SK-N-SH treated with all-trans-retinoic acid at 6 μM for 48 hours (cell line): Measurements from ENCODE around the gene BRD3.

Source experiments
- ATAC-seq: fragments of 200-7000 bp; cut with Tn5 transposase; 3 replicates; pipeline ENCODE4 v1.9.1; 2020; ENCODE audit warnings: mild to moderate bottlenecking, moderate library complexity
- ARNTL ChIP-seq: fragments of 450-650 bp; formaldehyde crosslinking; IDR thresholded peaks from 2 replicates; pipeline ENCODE4 v1.5.0; 2020; ENCODE audit warnings: low read depth, mild to moderate bottlenecking, moderate library complexity, borderline replicate concordance
- BACH2 ChIP-seq: fragments of 250-450 bp; sonication (Bioruptor Pico); IDR thresholded peaks from 2 replicates; pipeline ENCODE4 v1.9.0; 2021; ENCODE audit warnings: mild to moderate bottlenecking, borderline replicate concordance
- CSDC2 ChIP-seq: fragments of 250-450 bp; sonication (Bioruptor Pico); IDR thresholded peaks from 2 replicates; pipeline ENCODE4 v1.5.0; 2020; ENCODE audit warnings: mild to moderate bottlenecking, moderate library complexity
- CSRNP3 ChIP-seq: fragments of 250-450 bp; sonication (Bioruptor Pico); IDR thresholded peaks from 2 replicates; pipeline ENCODE4 v1.5.1; 2021; ENCODE audit warnings: mild to moderate bottlenecking, moderate library complexity
- ESRRG ChIP-seq: fragments of 250-450 bp; sonication (Bioruptor Pico); IDR thresholded peaks from 2 replicates; pipeline ENCODE4 v1.6.1; 2021; ENCODE audit warnings: mild to moderate bottlenecking
- GLIS3 ChIP-seq: fragments of 250-450 bp; sonication (Bioruptor Pico); IDR thresholded peaks from 2 replicates; pipeline ENCODE4 v1.5.0; 2020; ENCODE audit warnings: mild to moderate bottlenecking, moderate library complexity
- ISL1 ChIP-seq: fragments of 250-450 bp; sonication (Bioruptor Pico); IDR thresholded peaks from 2 replicates; pipeline ENCODE4 v2.1.2; 2022; ENCODE audit warnings: mild to moderate bottlenecking, moderate library complexity
- OSR1 ChIP-seq: fragments of 250-450 bp; sonication (Bioruptor Pico); IDR thresholded peaks from 2 replicates; pipeline ENCODE4 v1.8.0; 2022; ENCODE audit warnings: moderate library complexity, mild to moderate bottlenecking, inconsistent platforms
- PATZ1 ChIP-seq: fragments of 250-450 bp; sonication (Bioruptor Pico); IDR thresholded peaks from 2 replicates; pipeline ENCODE4 v1.8.0; 2020; ENCODE audit warnings: mild to moderate bottlenecking, moderate library complexity, borderline replicate concordance
- PPARA ChIP-seq: fragments of 250-450 bp; sonication (Bioruptor Pico); IDR thresholded peaks from 2 replicates; pipeline ENCODE4 v1.5.0; 2020; ENCODE audit warnings: mild to moderate bottlenecking, borderline replicate concordance
- RARB ChIP-seq: fragments of 250-450 bp; sonication (Bioruptor Pico); IDR thresholded peaks from 2 replicates; pipeline ENCODE4 v1.8.0; 2021; ENCODE audit warnings: mild to moderate bottlenecking, moderate library complexity
- SNAI2 ChIP-seq: fragments of 250-450 bp; sonication (Bioruptor Pico); IDR thresholded peaks from 2 replicates; pipeline ENCODE4 v1.5.0; 2020; ENCODE audit warnings: mild to moderate bottlenecking, moderate library complexity
- TCF4 ChIP-seq: fragments of 250-450 bp; sonication (Bioruptor Pico); IDR thresholded peaks from 2 replicates; pipeline ENCODE4 v1.8.0; 2021; ENCODE audit warnings: mild to moderate bottlenecking, moderate library complexity, borderline replicate concordance
- TOX ChIP-seq: fragments of 250-450 bp; sonication (Bioruptor Pico); IDR thresholded peaks from 2 replicates; pipeline ENCODE4 v1.8.0; 2021; ENCODE audit warnings: mild to moderate bottlenecking, moderate library complexity, borderline replicate concordance
- TSHZ2 ChIP-seq: fragments of 250-450 bp; sonication (Bioruptor Pico); IDR thresholded peaks from 2 replicates; pipeline ENCODE4 v1.5.0; 2020; ENCODE audit warnings: mild to moderate bottlenecking, moderate library complexity
- ZC3H10 ChIP-seq: fragments of 250-450 bp; sonication (Bioruptor Pico); IDR thresholded peaks from 2 replicates; pipeline ENCODE4 v1.5.1; 2021; ENCODE audit warnings: mild to moderate bottlenecking, moderate library complexity
- ZNF70 ChIP-seq: fragments of 450-650 bp; formaldehyde crosslinking; IDR thresholded peaks from 2 replicates; pipeline ENCODE4 v1.5.0; 2020; ENCODE audit warnings: mild to moderate bottlenecking, moderate library complexity
- ZNF8 ChIP-seq: fragments of 450-650 bp; formaldehyde crosslinking; IDR thresholded peaks from 2 replicates; pipeline ENCODE4 v1.5.0; 2020; ENCODE audit warnings: mild to moderate bottlenecking, moderate library complexity

The BRD3 gene

GRCh38 chr9:134004881-134005280 is 62.9 kb downstream of the BRD3 start:
- ATAC-seq: no peak
- TF ChIP-seq PPARA (CRISPR knock-in tag) (no peak), RARB (CRISPR knock-in tag) (no peak), TOX (CRISPR knock-in tag) (no peak), TSHZ2 (no peak), ARNTL (no peak), TCF4 (CRISPR knock-in tag) (no peak), ZNF70 (CRISPR knock-in tag) (no peak), ESRRG (CRISPR knock-in tag) (no peak), ZC3H10 (no peak), OSR1 (CRISPR knock-in tag) (no peak), PATZ1 (CRISPR knock-in tag) (no peak), CSRNP3 (CRISPR knock-in tag) (no peak)

GRCh38 chr9:134004131-134004873 is 63.5 kb downstream of the BRD3 start:
- TF ChIP-seq ZNF8 (CRISPR knock-in tag) (no peak), BACH2 (CRISPR knock-in tag) (no peak), ARNTL (no peak), RARB (CRISPR knock-in tag) (no peak), CSRNP3 (CRISPR knock-in tag) (no peak), TSHZ2 (no peak), SNAI2 (CRISPR knock-in tag) (no peak), GLIS3 (no peak), ZNF70 (CRISPR knock-in tag) (no peak), CSDC2 (CRISPR knock-in tag) (no peak), PATZ1 (CRISPR knock-in tag) (no peak), ISL1 (CRISPR knock-in tag) (no peak), OSR1 (CRISPR knock-in tag) (no peak)
- no peak for ATAC-seq
